HEK293 (cell line): ENCODE measurements around the gene OTX1.

ENCODE experiments used
- BCL6B ChIP-seq: fragments of 450-650 bp; formaldehyde crosslinking; IDR thresholded peaks from 2 replicates; pipeline ENCODE4 v1.5.1; 2017; ENCODE audit warnings: missing biosample characterization, missing genetic modification characterization
- KLF1 ChIP-seq: fragments of 450-650 bp; formaldehyde crosslinking; IDR thresholded peaks from 2 replicates; pipeline ENCODE4 v1.5.1; 2016; ENCODE audit warnings: missing biosample characterization, missing genetic modification characterization
- ZBTB1 ChIP-seq: fragments of 450-650 bp; formaldehyde crosslinking; IDR thresholded peaks from 2 replicates; pipeline ENCODE4 v1.5.1; 2016; ENCODE audit warnings: missing biosample characterization, missing genetic modification characterization
- ZBTB7A ChIP-seq: fragments of 450-650 bp; formaldehyde crosslinking; IDR thresholded peaks from 2 replicates; pipeline ENCODE4 v1.5.1; 2016; ENCODE audit warnings: low read depth, missing biosample characterization, missing genetic modification characterization
- ZFP37 ChIP-seq: fragments of 450-650 bp; formaldehyde crosslinking; IDR thresholded peaks from 2 replicates; pipeline ENCODE4 v1.5.1; 2016; ENCODE audit warnings: missing biosample characterization, missing genetic modification characterization
- ZIC2 ChIP-seq: fragments of 450-650 bp; formaldehyde crosslinking; IDR thresholded peaks from 2 replicates; pipeline ENCODE4 v1.5.1; 2016; ENCODE audit warnings: missing biosample characterization, missing genetic modification characterization
- ZNF132 ChIP-seq: fragments of 450-650 bp; formaldehyde crosslinking; IDR thresholded peaks from 2 replicates; pipeline ENCODE4 v1.5.1; 2017; ENCODE audit warnings: missing biosample characterization, missing genetic modification characterization, borderline replicate concordance
- ZNF155 ChIP-seq: fragments of 450-650 bp; formaldehyde crosslinking; IDR thresholded peaks from 2 replicates; pipeline ENCODE4 v1.5.1; 2016; ENCODE audit warnings: missing biosample characterization, missing genetic modification characterization
- ZNF202 ChIP-seq: fragments of 450-650 bp; formaldehyde crosslinking; IDR thresholded peaks from 2 replicates; pipeline ENCODE4 v1.5.1; 2016; ENCODE audit warnings: missing biosample characterization, missing genetic modification characterization, borderline replicate concordance
- ZNF335 ChIP-seq: fragments of 450-650 bp; formaldehyde crosslinking; conservative IDR thresholded peaks from 2 replicates; pipeline ENCODE4 v1.5.1; 2016; ENCODE audit warnings: missing biosample characterization, missing genetic modification characterization
- ZNF341 ChIP-seq: fragments of 450-650 bp; formaldehyde crosslinking; IDR thresholded peaks from 2 replicates; pipeline ENCODE4; 2016; ENCODE audit warnings: low read depth, missing biosample characterization, missing genetic modification characterization
- ZNF394 ChIP-seq: fragments of 450-650 bp; formaldehyde crosslinking; IDR thresholded peaks from 2 replicates; pipeline ENCODE4 v1.5.1; 2016; ENCODE audit warnings: missing biosample characterization, missing genetic modification characterization, mild to moderate bottlenecking, moderate library complexity, borderline replicate concordance
- ZNF398 ChIP-seq: fragments of 450-650 bp; formaldehyde crosslinking; IDR thresholded peaks from 2 replicates; pipeline ENCODE4 v1.5.1; 2017; ENCODE audit warnings: missing biosample characterization, missing genetic modification characterization
- ZNF596 ChIP-seq: fragments of 450-650 bp; IDR thresholded peaks from 2 replicates; pipeline ENCODE4 v1.5.0; 2018; ENCODE audit warnings: missing biosample characterization, mild to moderate bottlenecking, missing genetic modification characterization, moderate library complexity
- ZNF654 ChIP-seq: fragments of 450-650 bp; formaldehyde crosslinking; IDR thresholded peaks from 2 replicates; pipeline ENCODE4 v1.5.1; 2016; ENCODE audit warnings: low read depth, missing biosample characterization, missing genetic modification characterization
- ZNF747 ChIP-seq: fragments of 450-650 bp; formaldehyde crosslinking; IDR thresholded peaks from 2 replicates; pipeline ENCODE4 v1.5.1; 2016; ENCODE audit warnings: missing biosample characterization, missing genetic modification characterization
- ZNF830 ChIP-seq: fragments of 450-650 bp; IDR thresholded peaks from 2 replicates; pipeline ENCODE4 v1.5.0; 2018; ENCODE audit warnings: missing biosample characterization, missing genetic modification characterization, low read depth, mild to moderate bottlenecking, moderate library complexity
- ZSCAN30 ChIP-seq: fragments of 450-650 bp; IDR thresholded peaks from 2 replicates; pipeline ENCODE4 v1.5.1; 2018; ENCODE audit warnings: missing biosample characterization, mild to moderate bottlenecking, missing genetic modification characterization, moderate library complexity
- TF ChIP-seq, protein P1 (sequence below): fragments of 450-650 bp; formaldehyde crosslinking; IDR thresholded peaks from 2 replicates; pipeline ENCODE4 v1.5.1; 2016; ENCODE audit warnings: missing biosample characterization, missing genetic modification characterization
- TF ChIP-seq, protein P2 (sequence below): sonication (generic); formaldehyde crosslinking; IDR thresholded peaks from 2 replicates; pipeline ENCODE4 v1.8.1; 2022; ENCODE audit warnings: mild to moderate bottlenecking, moderate library complexity, missing genetic modification reagents

Gene OTX1

GRCh38 chr2:63050334-63051041, at the start of gene OTX1 (continued):
- TF ChIP-seq ZBTB1 (tag by site-specific recombination): no peak
- TF ChIP-seq ZNF654: no peak
- TF ChIP-seq ZNF394 (tag by site-specific recombination): no peak
- TF ChIP-seq ZNF398: peak; percentile 54
- no peak for TF ChIP-seq BCL6B (tag by site-specific recombination)
- TF ChIP-seq, protein P1, sequence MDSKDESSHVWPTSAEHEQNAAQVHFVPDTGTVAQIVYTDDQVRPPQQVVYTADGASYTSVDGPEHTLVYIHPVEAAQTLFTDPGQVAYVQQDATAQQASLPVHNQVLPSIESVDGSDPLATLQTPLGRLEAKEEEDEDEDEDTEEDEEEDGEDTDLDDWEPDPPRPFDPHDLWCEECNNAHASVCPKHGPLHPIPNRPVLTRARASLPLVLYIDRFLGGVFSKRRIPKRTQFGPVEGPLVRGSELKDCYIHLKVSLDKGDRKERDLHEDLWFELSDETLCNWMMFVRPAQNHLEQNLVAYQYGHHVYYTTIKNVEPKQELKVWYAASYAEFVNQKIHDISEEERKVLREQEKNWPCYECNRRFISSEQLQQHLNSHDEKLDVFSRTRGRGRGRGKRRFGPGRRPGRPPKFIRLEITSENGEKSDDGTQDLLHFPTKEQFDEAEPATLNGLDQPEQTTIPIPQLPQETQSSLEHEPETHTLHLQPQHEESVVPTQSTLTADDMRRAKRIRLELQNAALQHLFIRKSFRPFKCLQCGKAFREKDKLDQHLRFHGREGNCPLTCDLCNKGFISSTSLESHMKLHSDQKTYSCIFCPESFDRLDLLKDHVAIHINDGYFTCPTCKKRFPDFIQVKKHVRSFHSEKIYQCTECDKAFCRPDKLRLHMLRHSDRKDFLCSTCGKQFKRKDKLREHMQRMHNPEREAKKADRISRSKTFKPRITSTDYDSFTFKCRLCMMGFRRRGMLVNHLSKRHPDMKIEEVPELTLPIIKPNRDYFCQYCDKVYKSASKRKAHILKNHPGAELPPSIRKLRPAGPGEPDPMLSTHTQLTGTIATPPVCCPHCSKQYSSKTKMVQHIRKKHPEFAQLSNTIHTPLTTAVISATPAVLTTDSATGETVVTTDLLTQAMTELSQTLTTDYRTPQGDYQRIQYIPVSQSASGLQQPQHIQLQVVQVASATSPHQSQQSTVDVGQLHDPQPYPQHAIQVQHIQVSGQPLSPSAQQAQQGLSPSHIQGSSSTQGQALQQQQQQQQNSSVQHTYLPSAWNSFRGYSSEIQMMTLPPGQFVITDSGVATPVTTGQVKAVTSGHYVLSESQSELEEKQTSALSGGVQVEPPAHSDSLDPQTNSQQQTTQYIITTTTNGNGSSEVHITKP (tag by site-specific recombination): no peak
- TF ChIP-seq ZFP37: no peak
- TF ChIP-seq ZBTB7A (tag by site-specific recombination): no peak
- TF ChIP-seq KLF1 (tag by site-specific recombination): peak; percentile 40; the same call in 1 of the 2 replicates
- 0 out of 2 replicates have a peak, but pooled peaks have one; percentile 24 for TF ChIP-seq ZIC2
- TF ChIP-seq, protein P2, sequence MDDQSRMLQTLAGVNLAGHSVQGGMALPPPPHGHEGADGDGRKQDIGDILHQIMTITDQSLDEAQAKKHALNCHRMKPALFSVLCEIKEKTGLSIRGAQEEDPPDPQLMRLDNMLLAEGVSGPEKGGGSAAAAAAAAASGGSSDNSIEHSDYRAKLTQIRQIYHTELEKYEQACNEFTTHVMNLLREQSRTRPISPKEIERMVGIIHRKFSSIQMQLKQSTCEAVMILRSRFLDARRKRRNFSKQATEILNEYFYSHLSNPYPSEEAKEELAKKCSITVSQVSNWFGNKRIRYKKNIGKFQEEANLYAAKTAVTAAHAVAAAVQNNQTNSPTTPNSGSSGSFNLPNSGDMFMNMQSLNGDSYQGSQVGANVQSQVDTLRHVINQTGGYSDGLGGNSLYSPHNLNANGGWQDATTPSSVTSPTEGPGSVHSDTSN (CRISPR knock-in tag): peak; percentile 62; the same call in 1 of the 2 replicates
- no peak for TF ChIP-seq ZNF155 (tag by site-specific recombination)
- no peak for TF ChIP-seq ZNF747 (tag by site-specific recombination)
- no peak for TF ChIP-seq ZNF830 (tag by site-specific recombination)
- TF ChIP-seq ZNF202 (tag by site-specific recombination): no peak
- peak; percentile 89 for TF ChIP-seq ZNF335 (tag by site-specific recombination)
- TF ChIP-seq ZNF341 (tag by site-specific recombination): peak; percentile 70
- 0 out of 2 replicates have a peak, but pooled peaks have one; percentile 28 for TF ChIP-seq ZSCAN30 (tag by site-specific recombination)
- peak; percentile 8; the same call in 1 of the 2 replicates for TF ChIP-seq ZNF596
- TF ChIP-seq ZNF132 (tag by site-specific recombination): no peak
